Vagina (tissue), 2 donors: Measurements from ENCODE around the gene CCDC154. TPM values are rescaled to one million over a fixed set of nuclear protein-coding genes. Genes with fewer than 3 reads are reported as not detected.

Source experiments
- DNase-seq, 2 donors: peaks; one replicate each; pipeline ENCODE4 v3.0.0-alpha.2; 2017; ENCODE audit errors: extremely low spot score in 2 of 2
- H3K27ac ChIP-seq: fragments of 200-600 bp; sonication (generic); one replicate; pipeline ENCODE4 v1.5.1; 2019
- H3K27me3 ChIP-seq: fragments of 200-600 bp; sonication (generic); one replicate; pipeline ENCODE4 v1.5.1; 2019
- H3K36me3 ChIP-seq, 2 donors: fragments of 200-600 bp; sonication (generic); one replicate each; pipeline ENCODE4 v1.5.1; 2017 to 2019
- H3K4me1 ChIP-seq: fragments of 200-600 bp; sonication (generic); one replicate; pipeline ENCODE4 v1.5.1; 2019
- H3K4me3 ChIP-seq, 2 donors: fragments of 200-600 bp; sonication (generic); 1 replicate in 1 of 2; 2 replicates in 1 of 2; pipeline ENCODE4 v1.5.1; 2016 to 2019
- H3K9me3 ChIP-seq: fragments of 200-600 bp; sonication (generic); one replicate; pipeline ENCODE4 v1.5.1; 2019
- CTCF ChIP-seq, 3 experiments: fragments of 450-650 bp in 2 of 3; fragments of 200-600 bp in 1 of 3; sonication (generic) in 1 of 3; IDR thresholded peaks; one replicate each; pipeline ENCODE4 v1.5.1; 2017 to 2019; ENCODE audit warnings: antibody characterized with exemption in 3 of 3, mild to moderate bottlenecking in 2 of 3, moderate library complexity in 2 of 3
- POLR2A ChIP-seq, 2 donors: fragments of 450-650 bp; IDR thresholded peaks; one replicate each; pipeline ENCODE4 v1.6.1; 2017; ENCODE audit warnings: antibody characterized with exemption in 2 of 2, mild to moderate bottlenecking in 2 of 2, moderate library complexity in 2 of 2
- POLR2AphosphoS5 ChIP-seq, 2 donors: sonication (generic); formaldehyde crosslinking; IDR thresholded peaks; one replicate each; pipeline ENCODE4 v1.9.0; 2017; ENCODE audit warnings: antibody characterized with exemption in 2 of 2, mild to moderate bottlenecking in 2 of 2, low read depth in 1 of 2; ENCODE audit not compliant: insufficient read depth in 1 of 2
- intact Hi-C: fragments of 100-400 bp; cut with DNase I; formaldehyde crosslinking; loops from one replicate; pipeline ENCODE4 v1.15.1; 2023
- total RNA-seq: library from RNA; depleted of rRNA; stranded (reverse); fragments of >200 nt; gene quantifications from one replicate; pipeline ENCODE4 v1.2.3, GENCODE V29; 2016

Gene CCDC154
- total RNA-seq, 1 donor from 2014 or later = not detected

GRCh38 chr16:1491327-1491726 lies 47.0 kb upstream of the CCDC154 start:
- Histone ChIP-seq H3K27me3 (no peaks in the 10 kb centered on the region), H3K9me3 (no peaks in the 10 kb centered on the region), H3K4me3 (no peak overlapping the region), H3K27ac (no peak overlapping the region), H3K36me3 (peaks cover 0 to 14% of the 10 kb centered on the region in 2 donors), H3K4me1 (peaks cover 25% of the 10 kb centered on the region)
- no peak for TF ChIP-seq CTCF (IDR thresholded peaks at IDR 0.05)
- no peak for TF ChIP-seq POLR2AphosphoS5 (IDR thresholded peaks at IDR 0.05; ENCODE audit: insufficient read depth in 1 of 2, low read depth in 1 of 2)
- TF ChIP-seq POLR2A (IDR thresholded peaks at IDR 0.05) = no peak
- intact Hi-C loops = loop anchor here (10.0 kb wide), 2 partner anchors 53 to 123 kb away; partner anchors contain the start of genes CRAMP1 and IFT140
- DNase-seq = no peak

GRCh38 chr16:1489077-1489476 lies 44.7 kb upstream of the CCDC154 start:
- H3K4me3 ChIP-seq = no peak overlapping the region
- DNase-seq = no peak
- no peaks in the 10 kb centered on the region for H3K9me3 ChIP-seq
- TF ChIP-seq POLR2AphosphoS5 (IDR thresholded peaks at IDR 0.05; ENCODE audit: insufficient read depth in 1 of 2, low read depth in 1 of 2) (no peak), CTCF (IDR thresholded peaks at IDR 0.05) (no peak), POLR2A (IDR thresholded peaks at IDR 0.05) (no peak)
- intact Hi-C loops = no loop called here
- H3K36me3 ChIP-seq = no peaks in the 10 kb centered on the region
- no peak overlapping the region for H3K27ac ChIP-seq
- H3K4me1 ChIP-seq = peaks cover 14% of the 10 kb centered on the region
- no peaks in the 10 kb centered on the region for H3K27me3 ChIP-seq

- Histone ChIP-seq H3K36me3 (no peaks in the 10 kb centered on the region), H3K4me3 (no peak within 1 kb of the TSS), H3K9me3 (no peaks in the 10 kb centered on the region), H3K27ac (no peak within 1 kb of the TSS), H3K27me3 (no peaks in the 10 kb centered on the region), H3K4me1 (peaks cover 10% of the 10 kb centered on the region)
- intact Hi-C loops = no loop called here
- DNase-seq = no peak
- TF ChIP-seq CTCF (IDR thresholded peaks at IDR 0.05) (no peak), POLR2AphosphoS5 (IDR thresholded peaks at IDR 0.05; ENCODE audit: insufficient read depth in 1 of 2, low read depth in 1 of 2) (no peak), POLR2A (IDR thresholded peaks at IDR 0.05) (no peak)
Observed at GRCh38 chr16:1488619-1489018, 44.3 kb upstream of the CCDC154 start, which contains the start of gene PTX4. TSS of gene PTX4 (minus strand) at chr16:1488944. CDS start at chr16:1488909, 35 bp downstream.

GRCh38 chr16:1488054-1488601 lies 43.8 kb upstream of the CCDC154 start:
- intact Hi-C loops = no loop called here
- H3K27me3 ChIP-seq = no peaks in the 10 kb centered on the region
- no peak for DNase-seq
- no peaks in the 10 kb centered on the region for H3K36me3 ChIP-seq
- no peaks in the 10 kb centered on the region for H3K9me3 ChIP-seq
- no peak overlapping the region for H3K4me3 ChIP-seq
- no peak overlapping the region for H3K27ac ChIP-seq
- TF ChIP-seq POLR2AphosphoS5 (IDR thresholded peaks at IDR 0.05; ENCODE audit: insufficient read depth in 1 of 2, low read depth in 1 of 2) = no peak
- H3K4me1 ChIP-seq = peaks cover 8% of the 10 kb centered on the region

GRCh38 chr16:1487395-1488053 lies 43.2 kb upstream of the CCDC154 start:
- TF ChIP-seq CTCF (IDR thresholded peaks at IDR 0.05) (no peak), POLR2A (IDR thresholded peaks at IDR 0.05) (no peak), POLR2AphosphoS5 (IDR thresholded peaks at IDR 0.05; ENCODE audit: insufficient read depth in 1 of 2, low read depth in 1 of 2) (no peak)
- intact Hi-C loops = no loop called here

More at GRCh38 chr16:1487395-1488053, 43.2 kb upstream of the CCDC154 start:
- no peak overlapping the region for H3K27ac ChIP-seq
- no peaks in the 10 kb centered on the region for H3K27me3 ChIP-seq
- no peak for DNase-seq
- H3K4me3 ChIP-seq = no peak overlapping the region
- H3K36me3 ChIP-seq = no peaks in the 10 kb centered on the region
- H3K4me1 ChIP-seq = peaks cover 3% of the 10 kb centered on the region
- no peaks in the 10 kb centered on the region for H3K9me3 ChIP-seq
